HG03103 (cell line): Measurements from ENCODE around the gene CYP2A7.
"Not testable (repeated sequence)": the region's sequence is repeated elsewhere in the genome, so short reads cannot be mapped to it uniquely, and the experiment has no call there.

Experiments
- ATAC-seq: cut with Tn5 transposase; IDR thresholded peaks from one replicate; pipeline ENCODE4 v1.9.1; 2021; ENCODE audit warnings: low read depth; ENCODE audit not compliant: unreplicated experiment

Gene CYP2A7, protein sequence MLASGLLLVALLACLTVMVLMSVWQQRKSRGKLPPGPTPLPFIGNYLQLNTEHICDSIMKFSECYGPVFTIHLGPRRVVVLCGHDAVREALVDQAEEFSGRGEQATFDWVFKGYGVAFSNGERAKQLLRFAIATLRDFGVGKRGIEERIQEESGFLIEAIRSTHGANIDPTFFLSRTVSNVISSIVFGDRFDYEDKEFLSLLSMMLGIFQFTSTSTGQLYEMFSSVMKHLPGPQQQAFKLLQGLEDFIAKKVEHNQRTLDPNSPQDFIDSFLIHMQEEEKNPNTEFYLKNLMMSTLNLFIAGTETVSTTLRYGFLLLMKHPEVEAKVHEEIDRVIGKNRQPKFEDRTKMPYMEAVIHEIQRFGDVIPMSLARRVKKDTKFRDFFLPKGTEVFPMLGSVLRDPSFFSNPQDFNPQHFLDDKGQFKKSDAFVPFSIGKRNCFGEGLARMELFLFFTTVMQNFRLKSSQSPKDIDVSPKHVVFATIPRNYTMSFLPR

DNA sequence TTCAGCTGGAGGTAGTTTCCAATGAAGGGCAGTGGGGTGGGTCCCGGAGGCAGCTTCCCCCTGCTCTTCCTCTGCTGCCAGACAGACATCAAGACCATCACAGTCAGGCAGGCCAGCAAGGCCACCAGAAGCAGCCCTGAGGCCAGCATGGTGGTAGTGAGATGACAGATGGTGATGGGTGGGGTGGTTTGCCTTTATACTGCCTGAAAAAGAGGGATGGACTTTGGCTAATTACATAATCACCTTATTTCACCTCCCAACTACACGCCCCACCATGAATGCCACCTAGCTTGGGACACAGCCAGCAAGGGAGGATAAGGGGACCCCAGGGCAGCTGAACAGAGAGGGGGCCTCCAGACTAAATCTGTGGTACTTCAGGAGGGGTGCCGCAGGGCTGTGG lies at the start of gene CYP2A7:
CYP2A7 (minus strand) TSS at position 170 of the 400 bp plus-strand sequence; CDS start at position 149, 21 bp downstream.
- ATAC-seq: not testable (repeated sequence)

DNA sequence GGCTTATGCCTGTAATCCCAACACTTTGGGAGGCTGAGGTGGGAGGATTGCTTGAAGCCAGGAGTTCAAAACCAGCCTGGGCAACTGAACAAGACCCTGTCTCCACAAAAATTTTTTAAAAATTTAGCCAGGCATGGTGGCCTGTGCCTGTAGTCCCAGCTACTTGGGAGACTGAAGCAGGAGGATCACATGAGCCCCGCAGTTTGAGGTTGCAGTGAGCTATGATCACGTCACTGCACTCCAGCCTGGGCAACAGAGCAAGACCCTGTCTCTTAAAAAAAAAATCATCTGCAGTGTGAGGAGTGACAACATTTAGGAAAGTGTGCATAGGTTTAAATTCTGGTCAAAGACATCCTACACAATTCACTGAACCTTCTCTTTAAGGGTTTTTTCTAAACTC lies 48.8 kb upstream of the CYP2A7 start:
- not testable (repeated sequence) for ATAC-seq

DNA sequence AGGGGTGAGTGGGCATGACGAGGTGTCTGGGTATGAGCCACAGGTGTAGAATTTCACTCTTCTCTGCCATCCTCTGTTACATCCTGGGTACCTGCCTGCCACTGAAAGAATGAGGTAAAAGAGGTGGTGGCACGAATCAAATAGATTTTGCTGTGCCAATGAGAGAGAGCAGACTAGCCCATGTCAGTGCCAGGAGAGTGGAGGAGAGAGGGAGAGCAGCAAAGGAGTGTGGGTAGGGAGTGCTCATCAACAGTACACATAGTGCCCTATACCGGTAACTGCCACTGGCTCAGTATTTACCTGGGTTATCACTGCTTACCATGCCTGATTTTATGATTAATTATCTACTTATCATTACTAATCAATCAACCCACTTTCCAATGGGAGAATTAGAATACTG lies 47.9 kb upstream of the CYP2A7 start:
- ATAC-seq: not testable (repeated sequence)

DNA sequence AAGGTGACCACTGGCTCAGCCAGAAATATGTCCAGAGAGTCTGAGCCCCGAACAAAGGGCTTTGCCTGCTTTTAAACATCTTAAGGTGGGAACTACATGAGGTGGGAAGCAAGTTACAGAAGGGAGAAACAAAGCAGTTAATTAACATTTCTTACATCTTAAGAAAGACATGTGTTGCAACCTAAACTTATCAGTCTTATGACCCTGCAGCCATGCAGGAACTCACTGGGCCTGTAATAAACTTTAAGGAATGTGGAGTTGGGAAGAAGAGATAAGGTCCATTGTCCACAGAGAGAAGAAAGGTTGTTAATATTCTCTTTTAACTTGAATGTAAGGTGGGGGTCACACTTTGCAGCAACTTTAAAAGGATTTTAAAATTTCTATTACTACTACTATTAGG lies 46.8 kb upstream of the CYP2A7 start:
- no peak for ATAC-seq

DNA sequence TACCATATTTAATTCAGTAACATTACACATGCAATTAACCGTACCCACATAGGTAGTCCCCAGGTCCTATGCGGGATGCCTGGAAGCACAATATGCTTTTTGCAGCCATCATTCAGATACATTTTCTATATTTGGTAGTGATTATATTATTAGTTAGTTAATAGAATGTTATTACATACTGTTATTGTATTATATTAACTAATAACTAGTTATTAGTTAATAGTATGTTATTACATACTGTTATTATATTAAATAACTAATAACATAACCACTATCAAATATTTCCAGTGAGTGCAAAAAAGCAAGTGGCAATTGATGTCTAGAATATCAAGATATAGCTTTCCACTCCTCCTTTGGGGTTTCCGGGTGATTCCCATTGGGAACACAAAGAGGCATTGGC lies 45.5 kb upstream of the CYP2A7 start:
- no peak for ATAC-seq

GRCh38 chr19:40926276-40926675 lies 44.2 kb upstream of the CYP2A7 start:
- not testable (repeated sequence) for ATAC-seq

DNA sequence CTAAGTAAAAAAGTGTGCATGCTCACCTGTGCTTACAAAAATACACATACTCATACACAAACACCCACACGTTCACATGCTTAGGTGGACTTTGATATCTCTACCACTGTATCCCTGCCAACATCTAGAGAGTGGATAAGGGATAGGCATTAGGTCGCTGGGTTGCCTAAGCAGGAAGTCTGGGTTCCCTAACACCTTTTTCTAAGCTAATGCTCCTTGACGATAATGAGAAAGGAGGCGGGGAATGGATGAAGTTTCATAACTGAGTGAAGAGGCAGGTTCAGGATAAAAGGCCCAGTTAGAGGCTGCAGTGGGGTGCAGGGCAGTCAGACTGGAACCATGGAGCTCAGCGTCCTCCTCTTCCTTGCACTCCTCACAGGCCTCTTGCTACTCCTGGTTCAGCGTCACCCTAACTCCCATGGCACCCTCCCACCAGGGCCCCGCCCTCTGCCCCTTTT lies 41.9 kb upstream of the CYP2A7 start:
- no peak for ATAC-seq

- ATAC-seq: not testable (repeated sequence)
Measured at GRCh38 chr19:40922237-40923160, 40.5 kb upstream of the CYP2A7 start.

- no peak for ATAC-seq
Measured at GRCh38 chr19:40921005-40921897, 39.2 kb upstream of the CYP2A7 start.

DNA sequence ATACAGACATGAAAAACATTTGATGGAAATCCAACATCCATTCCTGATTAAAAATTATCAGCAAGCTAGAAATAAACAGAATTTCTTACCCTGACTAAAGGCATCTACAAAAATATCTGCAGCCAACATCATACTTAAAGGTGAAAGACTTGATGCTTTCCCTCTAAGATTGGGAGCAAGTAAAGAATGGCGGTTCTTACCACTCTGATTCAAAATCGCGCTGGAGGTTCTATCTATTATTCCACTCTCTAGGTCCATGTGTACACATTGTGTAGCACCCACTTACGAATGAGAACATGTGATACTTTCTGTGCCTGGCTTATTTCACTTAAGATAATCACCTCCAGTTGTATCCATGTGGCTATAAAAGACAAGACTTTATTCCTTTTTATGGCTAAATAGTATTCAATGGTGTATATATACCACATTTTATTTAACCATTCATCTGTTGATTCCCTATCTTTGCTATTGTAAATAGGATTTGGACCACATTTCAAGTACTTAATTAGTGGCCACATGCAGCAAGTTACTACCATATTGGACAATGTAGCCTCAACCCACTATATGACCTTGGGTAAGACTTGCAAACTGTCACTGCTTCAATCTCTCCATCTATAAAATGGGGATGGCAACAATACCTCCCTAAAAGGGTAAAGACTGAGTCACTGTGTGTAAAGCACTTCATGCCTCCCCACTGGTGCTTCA lies 38.4 kb upstream of the CYP2A7 start:
- no peak for ATAC-seq

DNA sequence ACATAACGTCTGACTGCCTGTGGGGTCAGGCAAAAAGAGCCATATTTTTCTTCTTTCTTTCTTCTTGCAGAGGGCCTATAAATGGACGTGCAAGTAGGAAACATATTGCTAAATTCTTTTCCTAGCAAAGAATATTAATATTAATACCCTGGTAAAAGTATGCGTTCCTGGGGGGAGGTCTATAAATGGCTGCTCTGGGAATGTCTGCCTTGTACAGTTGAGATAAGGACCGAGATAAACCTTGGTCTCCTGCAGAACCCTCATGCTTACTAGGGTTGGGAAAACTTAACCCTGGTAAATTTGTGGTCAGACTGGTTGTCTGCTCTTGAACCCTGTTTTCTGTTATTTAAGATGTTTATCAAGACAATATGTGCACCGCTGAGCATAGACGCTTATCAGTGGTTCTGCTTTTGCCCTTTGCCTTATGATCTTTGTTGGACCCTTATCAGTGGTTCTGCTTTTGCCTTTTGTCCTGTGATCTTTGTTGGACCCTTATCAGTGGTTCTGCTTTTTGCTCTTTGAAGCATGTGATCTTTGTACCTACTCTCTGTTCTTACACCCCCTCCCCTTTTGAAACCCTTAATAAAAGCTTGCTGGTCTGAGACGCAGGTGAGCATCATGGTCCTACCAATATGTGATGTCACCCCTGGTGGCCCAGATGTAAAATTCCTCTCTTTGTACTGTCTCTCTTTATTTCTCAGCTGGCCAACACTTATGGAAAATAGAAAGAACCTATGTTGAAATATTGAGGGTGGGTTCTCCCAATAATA lies 37.7 kb upstream of the CYP2A7 start:
- not testable (repeated sequence) for ATAC-seq

DNA sequence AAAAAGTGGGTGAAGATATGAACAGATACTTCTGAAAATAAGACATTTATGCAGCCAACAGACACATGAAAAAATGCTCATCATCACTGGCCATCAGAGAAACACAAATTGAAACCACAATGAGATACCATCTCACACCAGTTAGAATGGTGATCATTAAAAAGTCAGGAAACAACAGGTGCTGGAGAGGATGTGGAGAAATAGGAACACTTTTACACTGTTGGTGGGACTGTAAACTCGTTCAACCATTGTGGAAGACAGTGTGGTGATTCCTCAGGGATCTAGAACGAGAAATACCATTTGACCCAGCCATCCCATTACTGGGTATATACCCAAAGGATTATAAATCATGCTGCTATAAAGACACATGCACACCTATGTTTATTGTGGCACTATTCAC lies 36.3 kb upstream of the CYP2A7 start:
- ATAC-seq: not testable (repeated sequence)

- ATAC-seq: no peak
Measured at GRCh38 chr19:40908976-40909375, 26.9 kb upstream of the CYP2A7 start.

DNA sequence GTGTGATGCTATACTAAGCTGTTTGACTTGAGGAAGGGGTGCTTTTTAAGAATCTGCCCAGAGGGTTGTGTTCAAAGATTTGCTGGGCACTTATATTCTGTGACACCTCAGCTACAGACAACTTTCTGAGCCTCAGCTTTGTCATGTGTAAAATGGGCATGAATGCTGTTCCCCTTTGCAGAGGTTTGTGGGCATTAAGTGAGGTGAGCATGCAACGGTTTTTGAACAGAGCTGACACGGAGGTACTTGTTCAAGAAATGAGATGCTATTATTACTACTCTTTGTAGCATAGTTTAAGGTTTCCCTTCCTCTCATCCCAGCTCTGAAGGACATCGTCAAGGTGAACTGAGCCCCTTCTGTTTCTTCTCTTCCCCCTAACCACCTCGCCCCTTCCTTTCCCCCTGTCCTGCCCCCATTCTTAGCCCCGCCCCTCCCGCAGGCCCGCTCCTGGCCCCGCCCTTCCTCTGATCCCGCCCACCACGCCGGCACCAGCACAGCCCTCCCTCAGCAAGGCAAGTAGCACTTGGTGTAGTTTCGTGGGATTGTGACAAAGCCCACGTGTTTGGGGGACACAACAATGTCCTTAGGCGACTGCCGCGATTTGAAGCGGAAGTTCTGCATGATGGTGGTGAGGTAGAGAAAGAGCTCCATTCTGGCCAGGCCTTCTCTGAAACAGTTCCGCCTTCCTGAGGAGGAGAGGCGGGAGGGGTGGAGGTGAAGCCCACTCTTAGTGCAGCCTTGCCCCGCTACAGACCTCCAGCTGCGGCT lies 26.1 kb upstream of the CYP2A7 start:
- ATAC-seq: no peak

GRCh38 chr19:40906512-40906911 lies 24.5 kb upstream of the CYP2A7 start:
- no peak for ATAC-seq

DNA sequence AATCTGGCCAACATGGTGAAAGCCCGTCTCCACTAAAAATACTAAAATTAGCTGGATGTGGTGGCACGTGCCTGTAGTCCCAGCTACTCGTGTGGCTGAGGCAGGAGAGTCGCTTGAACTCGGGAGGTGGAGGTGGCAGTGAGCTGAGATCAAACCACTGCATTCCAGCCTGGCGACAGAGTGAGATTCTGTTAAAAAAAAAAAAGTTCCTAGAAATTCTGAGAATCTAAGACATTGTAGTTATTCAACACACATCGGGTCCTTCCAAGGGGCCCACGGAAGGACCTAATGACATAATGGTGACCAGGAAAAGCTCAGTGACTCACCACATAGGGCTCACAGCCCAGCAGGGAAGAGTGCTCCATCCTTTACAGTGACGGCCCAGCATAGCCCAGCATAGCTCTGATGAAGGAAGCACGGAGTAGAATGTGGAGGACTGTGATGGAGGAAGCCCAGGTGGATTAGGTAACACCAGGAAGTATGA lies 22.7 kb upstream of the CYP2A7 start:
- ATAC-seq: not testable (repeated sequence)

DNA sequence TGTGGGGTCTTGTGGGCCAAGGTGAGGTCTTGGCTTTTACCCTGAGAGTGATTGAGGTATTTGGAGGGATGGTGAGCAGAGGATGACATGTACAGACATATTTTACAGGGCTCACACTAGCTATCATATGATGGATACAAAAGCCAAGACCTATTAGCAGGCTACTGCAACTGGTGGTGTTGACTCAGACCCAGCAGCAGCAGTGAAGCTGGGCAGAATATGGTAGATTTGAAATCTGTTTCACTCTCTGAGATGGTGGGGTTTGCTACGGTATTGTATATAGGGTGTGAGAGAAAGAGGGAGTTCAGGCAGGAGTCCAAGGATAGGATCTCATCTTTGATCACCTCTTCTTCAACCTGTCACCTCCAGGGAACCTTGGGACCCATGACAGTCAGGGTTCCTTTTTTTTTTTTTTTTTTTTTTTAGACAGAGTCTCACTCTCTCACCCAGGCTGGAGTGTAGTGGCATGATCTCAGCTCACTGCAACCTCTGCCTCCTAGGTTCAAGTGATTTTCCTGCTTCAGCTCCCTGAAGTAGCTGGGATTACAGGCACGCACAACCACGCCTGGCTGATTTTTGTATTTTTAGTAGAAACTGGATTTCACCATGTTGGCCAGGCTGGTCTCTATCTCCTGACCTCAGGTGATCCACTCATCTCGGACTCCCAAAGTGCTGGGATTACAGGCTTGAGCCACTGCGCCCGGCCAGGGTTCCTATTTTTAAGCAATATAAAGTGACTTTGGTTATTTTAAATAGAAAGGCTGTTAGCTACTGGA lies 20.1 kb upstream of the CYP2A7 start:
- ATAC-seq: not testable (repeated sequence)
